ENCODE data around the gene TNIP2.

DNA sequence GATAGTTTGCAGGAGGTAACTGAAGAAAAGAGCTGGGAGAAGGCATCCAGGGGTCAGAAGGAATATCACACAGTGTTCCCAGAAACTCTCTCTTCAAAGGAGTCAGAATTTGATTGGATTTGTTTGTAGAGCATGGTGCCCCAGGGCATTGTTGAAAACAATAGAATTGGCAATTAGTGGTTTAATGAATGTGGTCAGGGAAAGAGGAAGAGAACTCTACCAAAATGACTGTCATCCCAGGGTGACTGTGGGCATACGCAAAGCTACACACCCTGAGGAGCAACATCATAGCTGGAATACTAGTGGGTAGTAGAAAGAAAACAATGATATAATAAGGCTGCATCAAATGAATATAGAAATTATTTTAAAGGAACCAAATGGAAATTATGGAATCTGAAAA, 21.5 kb downstream of the TNIP2 start:
- no peak for TF ChIP-seq EZH2 (IDR thresholded peaks at IDR 0.05; ENCODE audit: insufficient read depth, poor library complexity, severe bottlenecking)
- TF ChIP-seq EZH2phosphoT487 (IDR thresholded peaks at IDR 0.05; ENCODE audit: insufficient read depth, low read depth) = no peak
